ENCODE results near the gene DNAJC5.
A peak's percentile ranks its signal among the peaks of the same experiment; 100 is the strongest.

Gene DNAJC5

GRCh38 chr20:63885264-63886053, 9.5 kb upstream of the DNAJC5 start:
- peak overlapping the region; percentile 56 for H3K27ac Mint-ChIP-seq
- peak; percentile 34 to 80 for ATAC-seq (replicated peaks)
- DNase-seq, result no peak
- peaks cover 28 to 54% of the 10 kb centered on the region in 2 donors for H3K36me3 Mint-ChIP-seq
- peaks cover 13 to 17% of the 10 kb centered on the region in 2 donors for H3K4me1 Mint-ChIP-seq
- H3K27me3 Mint-ChIP-seq, result no peaks in the 10 kb centered on the region
- no peaks in the 10 kb centered on the region for H3K9me3 Mint-ChIP-seq
- no peak overlapping the region for H3K4me3 Mint-ChIP-seq

GRCh38 chr20:63886054-63886419, 8.9 kb upstream of the DNAJC5 start:
- H3K4me1 Mint-ChIP-seq, result peaks cover 13 to 17% of the 10 kb centered on the region in 2 donors
- ATAC-seq (replicated peaks) (no peak), DNase-seq (no peak)
- H3K4me3 Mint-ChIP-seq, result no peak overlapping the region
- H3K27ac Mint-ChIP-seq, result no peak overlapping the region
- H3K36me3 Mint-ChIP-seq, result peaks cover 32 to 58% of the 10 kb centered on the region in 2 donors
- H3K27me3 Mint-ChIP-seq, result no peaks in the 10 kb centered on the region
- H3K9me3 Mint-ChIP-seq, result no peaks in the 10 kb centered on the region

GRCh38 chr20:63886921-63887320, 8.0 kb upstream of the DNAJC5 start:
- ATAC-seq (replicated peaks) (no peak), DNase-seq (no peak)
- H3K4me1 Mint-ChIP-seq, result peaks cover 13 to 17% of the 10 kb centered on the region in 2 donors
- no peak overlapping the region for H3K4me3 Mint-ChIP-seq
- H3K27ac Mint-ChIP-seq, result peak overlapping the region; percentile 65
- peaks cover 36 to 62% of the 10 kb centered on the region in 2 donors for H3K36me3 Mint-ChIP-seq
- no peaks in the 10 kb centered on the region for H3K9me3 Mint-ChIP-seq
- no peaks in the 10 kb centered on the region for H3K27me3 Mint-ChIP-seq

GRCh38 chr20:63889241-63890200, 5.4 kb upstream of the DNAJC5 start:
- no peaks in the 10 kb centered on the region for H3K27me3 Mint-ChIP-seq
- DNase-seq (no peak), ATAC-seq (replicated peaks) (no peak)
- no peak overlapping the region for H3K27ac Mint-ChIP-seq
- peaks cover 27 to 43% of the 10 kb centered on the region in 2 donors for H3K36me3 Mint-ChIP-seq
- H3K4me3 Mint-ChIP-seq, result no peak overlapping the region
- no peaks in the 10 kb centered on the region for H3K9me3 Mint-ChIP-seq
- peaks cover 16 to 23% of the 10 kb centered on the region in 2 donors for H3K4me1 Mint-ChIP-seq

- Mint-ChIP-seq H3K36me3 (peaks cover 20 to 37% of the 10 kb centered on the region in 2 donors), H3K27ac (no peak overlapping the region), H3K9me3 (no peaks in the 10 kb centered on the region), H3K4me1 (peaks cover 12 to 19% of the 10 kb centered on the region in 2 donors), H3K4me3 (no peak overlapping the region), H3K27me3 (no peaks in the 10 kb centered on the region)
- no peak for ATAC-seq (replicated peaks)
- DNase-seq, result no peak
These were observed 4.7 kb upstream of the DNAJC5 start for GRCh38 chr20:63890201-63890576.

- DNase-seq (no peak), ATAC-seq (replicated peaks) (no peak)
- peaks cover 20 to 32% of the 10 kb centered on the region in 2 donors for H3K36me3 Mint-ChIP-seq
- no peaks in the 10 kb centered on the region for H3K9me3 Mint-ChIP-seq
- no peak overlapping the region for H3K27ac Mint-ChIP-seq
- H3K4me3 Mint-ChIP-seq, result no peak overlapping the region
- H3K4me1 Mint-ChIP-seq, result peaks cover 9 to 15% of the 10 kb centered on the region in 2 donors
- no peaks in the 10 kb centered on the region for H3K27me3 Mint-ChIP-seq
These were observed 4.3 kb upstream of the DNAJC5 start for GRCh38 chr20:63890616-63891015.

- no peak for ATAC-seq (replicated peaks)
- Mint-ChIP-seq H3K27ac (no peak overlapping the region), H3K36me3 (peaks cover 20 to 32% of the 10 kb centered on the region in 2 donors), H3K27me3 (no peaks in the 10 kb centered on the region), H3K4me3 (no peak overlapping the region), H3K4me1 (peaks cover 8 to 14% of the 10 kb centered on the region in 2 donors), H3K9me3 (no peaks in the 10 kb centered on the region)
- no peak for DNase-seq
These were observed 3.6 kb upstream of the DNAJC5 start for GRCh38 chr20:63891061-63892002.

GRCh38 chr20:63892402-63892801, 2.5 kb upstream of the DNAJC5 start:
- ATAC-seq (replicated peaks), result no peak
- no peaks in the 10 kb centered on the region for H3K9me3 Mint-ChIP-seq
- DNase-seq, result no peak
- peaks cover 12 to 22% of the 10 kb centered on the region in 2 donors for H3K4me1 Mint-ChIP-seq
- H3K36me3 Mint-ChIP-seq, result peaks cover 18 to 30% of the 10 kb centered on the region in 2 donors
- no peak overlapping the region for H3K27ac Mint-ChIP-seq
- H3K27me3 Mint-ChIP-seq, result no peaks in the 10 kb centered on the region
- no peak overlapping the region for H3K4me3 Mint-ChIP-seq

GRCh38 chr20:63893999-63894357, 948 bp upstream of the DNAJC5 start:
- no peak for DNase-seq
- ATAC-seq (replicated peaks), result no peak
- Mint-ChIP-seq H3K9me3 (no peaks in the 10 kb centered on the region), H3K4me3 (peak overlapping the region; percentile 78 to 79), H3K36me3 (peaks cover 23 to 40% of the 10 kb centered on the region in 2 donors), H3K4me1 (peaks cover 20 to 38% of the 10 kb centered on the region in 2 donors), H3K27me3 (no peaks in the 10 kb centered on the region), H3K27ac (peak overlapping the region; percentile 31)

- Mint-ChIP-seq H3K9me3 (no peaks in the 10 kb centered on the region), H3K27me3 (no peaks in the 10 kb centered on the region), H3K36me3 (peaks cover 21 to 30% of the 10 kb centered on the region in 2 donors), H3K27ac (peak overlapping the region; percentile 94), H3K4me3 (peak overlapping the region; percentile 81 to 82), H3K4me1 (peaks cover 23 to 47% of the 10 kb centered on the region in 2 donors)
- no peak for DNase-seq
- ATAC-seq (replicated peaks), result peak; percentile 10 to 15
These were observed 451 bp downstream of the DNAJC5 start for GRCh38 chr20:63895202-63895951.

GRCh38 chr20:63895952-63896263, 982 bp downstream of the DNAJC5 start:
- DNase-seq (no peak), ATAC-seq (replicated peaks) (no peak)
- no peaks in the 10 kb centered on the region for H3K9me3 Mint-ChIP-seq
- H3K27ac Mint-ChIP-seq, result peak overlapping the region; percentile 94
- peaks cover 23 to 52% of the 10 kb centered on the region in 2 donors for H3K4me1 Mint-ChIP-seq
- peaks cover 18 to 27% of the 10 kb centered on the region in 2 donors for H3K36me3 Mint-ChIP-seq
- H3K4me3 Mint-ChIP-seq, result peak overlapping the region; percentile 81 to 82
- H3K27me3 Mint-ChIP-seq, result no peaks in the 10 kb centered on the region

- Mint-ChIP-seq H3K27ac (peak overlapping the region; percentile 94), H3K27me3 (no peaks in the 10 kb centered on the region), H3K9me3 (no peaks in the 10 kb centered on the region), H3K36me3 (peaks cover 17 to 25% of the 10 kb centered on the region in 2 donors), H3K4me1 (peaks cover 25 to 57% of the 10 kb centered on the region in 2 donors), H3K4me3 (peak overlapping the region; percentile 81 to 82)
- DNase-seq, result peak; percentile 29
- ATAC-seq (replicated peaks), result peak; percentile 71 to 76
These were observed 1.6 kb downstream of the DNAJC5 start for GRCh38 chr20:63896264-63897105.
